ENCODE measurements around the gene TMEM100.

DNA sequence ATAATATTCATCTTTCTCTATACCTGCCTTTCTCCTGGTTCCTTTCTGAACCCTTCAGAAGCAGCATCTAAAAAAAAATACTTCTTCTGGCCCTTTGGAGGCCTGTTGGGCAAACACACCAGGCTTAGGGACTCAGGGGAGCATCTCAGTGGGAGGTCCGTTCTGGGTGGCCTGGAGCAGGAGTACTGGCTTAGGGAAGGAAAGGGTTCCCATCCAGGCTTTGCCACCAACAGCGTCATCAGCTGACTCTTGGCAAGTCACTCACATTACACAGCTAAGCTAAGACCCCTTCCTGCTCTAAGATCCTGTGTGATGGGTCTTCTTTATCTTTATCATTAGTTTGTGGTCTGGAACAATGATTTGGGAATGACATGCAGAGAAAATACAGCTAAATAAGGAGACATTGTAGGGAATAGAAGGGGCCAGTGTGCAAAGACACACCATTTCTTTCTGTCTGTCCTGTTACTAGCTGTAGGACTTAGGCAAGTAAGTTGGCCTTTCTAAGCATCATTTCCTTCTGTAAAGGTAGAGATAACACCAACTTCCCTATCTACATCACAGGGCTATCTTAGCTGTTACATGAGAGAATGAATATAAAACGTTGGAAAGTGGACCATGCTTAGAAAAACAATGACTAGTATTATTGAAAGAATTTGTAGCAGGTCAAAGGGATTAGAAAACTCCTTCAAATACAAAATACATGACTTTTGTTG is 38.1 kb upstream of the TMEM100 start:
- TF ChIP-seq CTCF (IDR thresholded peaks at IDR 0.05; ENCODE audit: low read length) = no peak
- no peak for TF ChIP-seq EZH2 (optimal IDR thresholded peaks at IDR 0.05; ENCODE audit: low read depth, low read length)

All from MM.1S (cell line).